HepG2 (cell line): Measurements from ENCODE around the gene SDC4. TPM values are rescaled to one million over a fixed set of nuclear protein-coding genes. Genes with fewer than 3 reads are reported as not detected.

Experiments used
- ATF2 ChIP-seq: sonication (generic); formaldehyde crosslinking; IDR thresholded peaks from 2 replicates; pipeline ENCODE4 v1.4.0; 2020; ENCODE audit warnings: missing genetic modification reagents
- CC2D1A ChIP-seq: sonication (generic); formaldehyde crosslinking; IDR thresholded peaks from 2 replicates; pipeline ENCODE4 v1.8.1; 2023; ENCODE audit warnings: mild to moderate bottlenecking, missing genetic modification reagents
- CTCF ChIP-seq: sonication (generic); formaldehyde crosslinking; IDR thresholded peaks from 2 replicates; pipeline ENCODE4 v1.5.0; 2020; ENCODE audit warnings: mild to moderate bottlenecking, missing genetic modification reagents, moderate library complexity
- DMAP1 ChIP-seq: IDR thresholded peaks from 2 replicates; pipeline ENCODE4 v1.6.1; 2016
- ETV6 ChIP-seq: sonication (generic); formaldehyde crosslinking; conservative IDR thresholded peaks from 2 replicates; pipeline ENCODE4 v1.4.0; 2020; ENCODE audit warnings: missing genetic modification reagents
- FOSL2 ChIP-seq: sonication (generic); formaldehyde crosslinking; IDR thresholded peaks from 2 replicates; pipeline ENCODE4 v1.4.0; 2020; ENCODE audit warnings: missing genetic modification reagents
- FOXK1 ChIP-seq: sonication (generic); formaldehyde crosslinking; IDR thresholded peaks from 2 replicates; pipeline ENCODE4 v1.4.0; 2020; ENCODE audit warnings: low read depth, missing genetic modification reagents, borderline replicate concordance
- HNRNPK ChIP-seq: fragments of 200-400 bp; formaldehyde crosslinking; IDR thresholded peaks from 2 replicates; pipeline ENCODE4 v1.6.1; 2018; ENCODE audit warnings: low read length, low read depth, moderate library complexity, mild to moderate bottlenecking; ENCODE audit not compliant: poor library complexity, severe bottlenecking
- KLF12 ChIP-seq: sonication (generic); formaldehyde crosslinking; IDR thresholded peaks from 2 replicates; pipeline ENCODE4 v1.4.0; 2020; ENCODE audit warnings: missing genetic modification reagents, borderline replicate concordance
- MBNL3 ChIP-seq: fragments of 250-450 bp; sonication (Bioruptor Pico); conservative IDR thresholded peaks from 2 replicates; pipeline ENCODE4 v1.8.0; 2022; ENCODE audit warnings: mild to moderate bottlenecking, inconsistent platforms
- PHF20 ChIP-seq: sonication (generic); formaldehyde crosslinking; IDR thresholded peaks from 2 replicates; pipeline ENCODE4 v1.5.0; 2020; ENCODE audit warnings: mild to moderate bottlenecking, missing genetic modification reagents
- POGK ChIP-seq: sonication (generic); formaldehyde crosslinking; conservative IDR thresholded peaks from 2 replicates; pipeline ENCODE4 v1.8.0; 2022; ENCODE audit warnings: mild to moderate bottlenecking, moderate library complexity, missing genetic modification reagents
- POLR2G ChIP-seq: fragments of 200-400 bp; formaldehyde crosslinking; IDR thresholded peaks from 2 replicates; pipeline ENCODE4 v1.6.1; 2018; ENCODE audit warnings: mild to moderate bottlenecking, low read depth, low read length, moderate library complexity
- RXRB ChIP-seq: IDR thresholded peaks from 2 replicates; pipeline ENCODE4 v1.6.1; 2016; ENCODE audit warnings: borderline replicate concordance, missing genetic modification reagents, missing compliant biosample characterization
- SOX13 ChIP-seq, 3 experiments: fragments of 450-650 bp in 1 of 3; sonication (generic) in 1 of 3; formaldehyde crosslinking in 1 of 3; IDR thresholded peaks in 2 of 3; conservative IDR thresholded peaks in 1 of 3; 2 replicates each; pipeline versions ENCODE4 v1.5.0 to v1.6.1; 2016 to 2020; ENCODE audit warnings: antibody characterized with exemption in 1 of 3, mild to moderate bottlenecking in 1 of 3, missing compliant biosample characterization in 1 of 3, missing genetic modification reagents in 1 of 3, moderate library complexity in 1 of 3
- TARDBP ChIP-seq: sonication (generic); formaldehyde crosslinking; IDR thresholded peaks from 2 replicates; pipeline ENCODE4 v1.8.0; 2022; ENCODE audit warnings: mild to moderate bottlenecking, missing genetic modification reagents
- ZNF180 ChIP-seq: sonication (generic); formaldehyde crosslinking; IDR thresholded peaks from 2 replicates; pipeline ENCODE4 v1.4.0; 2020; ENCODE audit warnings: low read depth, missing genetic modification reagents, borderline replicate concordance
- ZNF513 ChIP-seq: sonication (generic); formaldehyde crosslinking; conservative IDR thresholded peaks from 2 replicates; pipeline ENCODE4 v1.5.0; 2020; ENCODE audit warnings: missing genetic modification reagents
- ZNF7 ChIP-seq: IDR thresholded peaks from 2 replicates; pipeline ENCODE4 v1.6.1; 2016; ENCODE audit warnings: missing biosample characterization, missing genetic modification reagents
- ZNF772 ChIP-seq: sonication (generic); formaldehyde crosslinking; IDR thresholded peaks from 2 replicates; pipeline ENCODE4 v1.5.0; 2020; ENCODE audit warnings: mild to moderate bottlenecking, missing genetic modification reagents
- ZNF83 ChIP-seq: sonication (generic); formaldehyde crosslinking; IDR thresholded peaks from 2 replicates; pipeline ENCODE4 v1.4.0; 2020; ENCODE audit warnings: missing genetic modification reagents, mild to moderate bottlenecking, borderline replicate concordance
- ZSCAN20 ChIP-seq: sonication (generic); formaldehyde crosslinking; IDR thresholded peaks from 2 replicates; pipeline ENCODE4 v1.4.0; 2020; ENCODE audit warnings: missing genetic modification reagents, mild to moderate bottlenecking, borderline replicate concordance
- polyA plus RNA-seq, 8 experiments: library from polyadenylated mRNA; depleted of rRNA in 3 of 8; stranded (reverse) in 7 of 8; unstranded in 1 of 8; fragments of >200 nt; fragmentation: Illumina TruSeq in 4 of 8; extraction: Trizol in 4 of 8; gene quantifications; 2 replicates each; pipeline versions ENCODE4 v1.2.1 to v1.2.3, GENCODE V29; 2011 to 2016; ENCODE audit warnings: low read depth in 4 of 8, missing spikeins in 1 of 8, mixed read lengths in 1 of 8; ENCODE audit not compliant: insufficient read depth in 1 of 8
- total RNA-seq, 5 experiments: library from RNA; depleted of rRNA; stranded (reverse); fragments of >200 nt; fragmentation: Illumina TruSeq; extraction: Trizol; gene quantifications; 2 replicates each; pipeline ENCODE4 v1.2.3, GENCODE V29; 2016; ENCODE audit warnings: low read depth in 1 of 5

Gene SDC4
- total and polyA plus RNA-seq, 2 of the 13 experiments (the other 11 are each of a cell fraction or from before 2014, with no cell fraction given), result 49.0 to 65.1 TPM

GRCh38 chr20:45342855-45343531, 5.2 kb downstream of the SDC4 start (continued):
- TF ChIP-seq ZNF513, result 0 out of 2 replicates have a peak, but pooled peaks have one; percentile 47
- TF ChIP-seq FOSL2 (CRISPR knock-in tag), result 0 out of 2 replicates have a peak, but pooled peaks have one; percentile 9
- no peak for TF ChIP-seq CC2D1A (CRISPR knock-in tag)
- no peak for TF ChIP-seq ETV6 (CRISPR knock-in tag)
- no peak for TF ChIP-seq TARDBP (CRISPR knock-in tag)
- TF ChIP-seq HNRNPK, result no peak
- TF ChIP-seq SOX13 (IDR thresholded peaks at IDR 0.05), result peak; percentile 24; the same call in 1 of the 2 replicates
- TF ChIP-seq SOX13 (CRISPR knock-in tag; conservative IDR thresholded peaks at IDR 0.05 in 1 of 2, IDR thresholded peaks at IDR 0.05 in 1 of 2), result no peak
- no peak for TF ChIP-seq ZNF180 (CRISPR knock-in tag)
- TF ChIP-seq DMAP1, result peak; percentile 14; the same call in 1 of the 2 replicates
- no peak for TF ChIP-seq ZNF7 (CRISPR knock-in tag)
- TF ChIP-seq PHF20 (CRISPR knock-in tag), result no peak
- no peak for TF ChIP-seq CTCF (CRISPR knock-in tag)
- 0 out of 2 replicates have a peak, but pooled peaks have one; percentile 22 for TF ChIP-seq FOXK1
- no peak for TF ChIP-seq ATF2 (CRISPR knock-in tag)
- 0 out of 2 replicates have a peak, but pooled peaks have one; percentile 35 for TF ChIP-seq ZNF83 (CRISPR knock-in tag)
- TF ChIP-seq ZSCAN20 (CRISPR knock-in tag), result 0 out of 2 replicates have a peak, but pooled peaks have one; percentile 35
- 0 out of 2 replicates have a peak, but pooled peaks have one; percentile 51 for TF ChIP-seq KLF12
- no peak for TF ChIP-seq MBNL3 (CRISPR knock-in tag)
- TF ChIP-seq POLR2G, result peak; percentile 55; the same call in 1 of the 2 replicates
- peak; percentile 18; the same call in 1 of the 2 replicates for TF ChIP-seq POGK (CRISPR knock-in tag)
- 0 out of 2 replicates have a peak, but pooled peaks have one; percentile 3 for TF ChIP-seq RXRB
- no peak for TF ChIP-seq ZNF772 (CRISPR knock-in tag)
